A549 (cell line): ENCODE results near the gene ZNF862. TPM values are rescaled to one million over a fixed set of nuclear protein-coding genes. Genes with fewer than 3 reads are reported as not detected.

ENCODE experiments used
- ATAC-seq, 2 experiments: fragments of 200-7000 bp in 1 of 2; fragments of >200 bp in 1 of 2; cut with Nextera tagmentation in 1 of 2; cut with Tn5 transposase in 1 of 2; 3 replicates each; pipeline versions ENCODE4 v1.8.0 to v1.9.1; 2018 to 2020; ENCODE audit warnings: mild to moderate bottlenecking in 1 of 2, moderate library complexity in 1 of 2
- CTCF ChIA-PET: fragments of 300-600 bp; sonication (Branson Sonifier 250); formaldehyde crosslinking; extraction: SDS; loops from one replicate; lab custom pipeline; 2021; ENCODE audit warnings: antibody characterized with exemption, inconsistent platforms; lab: Yijun Ruan, JAX
- POLR2A ChIA-PET: fragments of 350-600 bp; formaldehyde crosslinking; extraction: SDS; loops from one replicate; lab custom pipeline; 2021; ENCODE audit warnings: antibody characterized with exemption, inconsistent platforms; lab: Yijun Ruan, JAX
- DNase-seq, 2 experiments: peaks; one replicate each; pipeline versions ENCODE4 v3.0.0 to v3.0.0-alpha.2; 2011 to 2016; ENCODE audit warnings: low read depth in 1 of 2, low spot score in 1 of 2
- FAIRE-seq: peaks from 2 replicates; lab custom pipeline; 2011; peaks lifted over from hg19 to GRCh38; lab: Jason Lieb, UNC
- H3K27ac ChIP-seq, 2 experiments: fragments of >200 bp; sonication (Bioruptor Twin); formaldehyde crosslinking; 3 replicates each; pipeline ENCODE4 v1.5.1; 2016 to 2017
- H3K4me1 ChIP-seq: fragments of >200 bp; sonication (Bioruptor Twin); formaldehyde crosslinking; 3 replicates; pipeline ENCODE4 v1.6.1; 2016
- H3K4me2 ChIP-seq: fragments of >200 bp; sonication (Bioruptor Twin); formaldehyde crosslinking; 3 replicates; pipeline ENCODE4 v1.6.1; 2016
- H3K4me3 ChIP-seq: fragments of >200 bp; sonication (Bioruptor Twin); formaldehyde crosslinking; 3 replicates; pipeline ENCODE4 v1.5.1; 2016
- H3K9me3 ChIP-seq: fragments of >200 bp; sonication (Bioruptor Twin); formaldehyde crosslinking; 3 replicates; pipeline ENCODE4 v1.6.1; 2016
- BHLHE40 ChIP-seq: IDR thresholded peaks from 2 replicates; pipeline ENCODE4 v1.6.1; 2012; ENCODE audit warnings: low read depth, low read length, inconsistent platforms
- CBX2 ChIP-seq: fragments of 200-600 bp; sonication (generic); IDR thresholded peaks from 2 replicates; pipeline ENCODE4 v1.6.1; 2016; ENCODE audit warnings: low read depth, mild to moderate bottlenecking, borderline replicate concordance
- CHD2 ChIP-seq: fragments of 150-350 bp; IDR thresholded peaks from 2 replicates; pipeline ENCODE4 v1.6.1; 2014; ENCODE audit warnings: low read length; ENCODE audit not compliant: partially characterized antibody
- CTCF ChIP-seq: fragments of >200 bp; sonication (Bioruptor Twin); formaldehyde crosslinking; IDR thresholded peaks from 3 replicates; pipeline ENCODE4 v1.5.1; 2016
- FOXS1 ChIP-seq: fragments of 250-450 bp; sonication (Bioruptor Pico); IDR thresholded peaks from 2 replicates; pipeline ENCODE4 v1.5.0; 2020; ENCODE audit warnings: mild to moderate bottlenecking, moderate library complexity
- GATA3 ChIP-seq: IDR thresholded peaks from 2 replicates; pipeline ENCODE4 v1.6.1; 2012; ENCODE audit warnings: borderline replicate concordance
- HEYL ChIP-seq: fragments of 250-450 bp; sonication (Bioruptor Pico); IDR thresholded peaks from 2 replicates; pipeline ENCODE4 v1.8.0; 2021; ENCODE audit warnings: mild to moderate bottlenecking, moderate library complexity
- HOXB13 ChIP-seq: fragments of 250-450 bp; sonication (Bioruptor Pico); IDR thresholded peaks from 2 replicates; pipeline ENCODE4 v1.5.0; 2020; ENCODE audit warnings: low read depth, mild to moderate bottlenecking, moderate library complexity
- JUN ChIP-seq, 2 experiments: fragments of >200 bp; sonication (Bioruptor Twin); formaldehyde crosslinking; IDR thresholded peaks; 2 replicates in 1 of 2; 3 replicates in 1 of 2; pipeline ENCODE4 v1.6.1; 2016 to 2017
- KDM1A ChIP-seq: fragments of 200-600 bp; sonication (generic); IDR thresholded peaks from 2 replicates; pipeline ENCODE4 v1.6.1; 2016; ENCODE audit warnings: low read depth, mild to moderate bottlenecking
- MAZ ChIP-seq: fragments of 150-350 bp; IDR thresholded peaks from 2 replicates; pipeline ENCODE4 v1.6.1; 2014; ENCODE audit warnings: antibody characterized with exemption, low read depth, low read length, borderline replicate concordance
- POLR2A ChIP-seq: IDR thresholded peaks from 2 replicates; pipeline ENCODE4 v1.6.1; 2012; ENCODE audit warnings: mild to moderate bottlenecking, low read length
- RAD21 ChIP-seq, 2 experiments: fragments of >200 bp in 1 of 2; sonication (Bioruptor Twin) in 1 of 2; formaldehyde crosslinking in 1 of 2; IDR thresholded peaks in 1 of 2; conservative IDR thresholded peaks in 1 of 2; 2 replicates in 1 of 2; 3 replicates in 1 of 2; pipeline ENCODE4 v1.6.1; 2012 to 2018; ENCODE audit warnings: inconsistent platforms in 1 of 2
- RCOR1 ChIP-seq: fragments of 150-350 bp; IDR thresholded peaks from 2 replicates; pipeline ENCODE4 v1.6.1; 2014; ENCODE audit warnings: antibody characterized with exemption, low read length, low read depth
- RNF2 ChIP-seq: fragments of 200-600 bp; sonication (generic); IDR thresholded peaks from 2 replicates; pipeline ENCODE4 v1.6.1; 2016; ENCODE audit warnings: low read depth, mild to moderate bottlenecking, antibody characterized with exemption, moderate library complexity, borderline replicate concordance
- SMC3 ChIP-seq: fragments of >200 bp; sonication (Bioruptor Twin); formaldehyde crosslinking; IDR thresholded peaks from 3 replicates; pipeline ENCODE4 v1.6.1; 2018; ENCODE audit warnings: inconsistent platforms
- SREBF2 ChIP-seq: fragments of 450-650 bp; IDR thresholded peaks from 2 replicates; pipeline ENCODE4 v1.6.1; 2014; ENCODE audit warnings: mild to moderate bottlenecking, moderate library complexity
- TP53 ChIP-seq: fragments of 250-450 bp; sonication (Bioruptor Pico); IDR thresholded peaks from 2 replicates; pipeline ENCODE4 v1.5.0; 2021; ENCODE audit warnings: mild to moderate bottlenecking, moderate library complexity
- USF2 ChIP-seq: fragments of 450-650 bp; IDR thresholded peaks from 2 replicates; pipeline ENCODE4 v1.6.1; 2014; ENCODE audit warnings: antibody characterized with exemption
- ZSCAN20 ChIP-seq: fragments of 250-450 bp; sonication (Bioruptor Pico); IDR thresholded peaks from 2 replicates; pipeline ENCODE4 v1.8.0; 2022; ENCODE audit warnings: mild to moderate bottlenecking, moderate library complexity
- WGBS: methylation state at CpG from one replicate; pipeline ENCODE4 v1.1.6; 2017; ENCODE audit errors: missing lambda C conversion rate; 5-methylcytosine and 5-hydroxymethylcytosine counted together
- polyA plus RNA-seq, 4 experiments: library from polyadenylated mRNA; depleted of rRNA in 3 of 4; stranded (reverse); fragments of >200 nt; fragmentation: RNase III in 1 of 4; extraction: RNeasy Plus Mini Kit Qiagen cat#74134 plus additional on column Dnase treatment in 1 of 4; gene quantifications; 2 replicates in 3 of 4; 3 replicates in 1 of 4; pipeline ENCODE4 v1.2.3, GENCODE V29; 2011 to 2017
- TF ChIP-seq, protein P1 (sequence below): fragments of 150-350 bp; IDR thresholded peaks from 2 replicates; pipeline ENCODE4 v1.6.1; 2014; ENCODE audit warnings: low read depth, mild to moderate bottlenecking, low read length
- TF ChIP-seq, protein P2 (sequence below): fragments of >200 bp; sonication (Bioruptor Twin); formaldehyde crosslinking; IDR thresholded peaks from 3 replicates; pipeline ENCODE4 v1.6.1; 2016
- TF ChIP-seq, protein P3 (sequence below): IDR thresholded peaks from 2 replicates; pipeline ENCODE4 v1.6.1; 2012; ENCODE audit warnings: low read depth, borderline replicate concordance

The ZNF862 gene
- polyA plus RNA-seq, 2 of the 4 experiments (the other 2 are of a cell fraction): 3.9 to 8.0 TPM

DNA sequence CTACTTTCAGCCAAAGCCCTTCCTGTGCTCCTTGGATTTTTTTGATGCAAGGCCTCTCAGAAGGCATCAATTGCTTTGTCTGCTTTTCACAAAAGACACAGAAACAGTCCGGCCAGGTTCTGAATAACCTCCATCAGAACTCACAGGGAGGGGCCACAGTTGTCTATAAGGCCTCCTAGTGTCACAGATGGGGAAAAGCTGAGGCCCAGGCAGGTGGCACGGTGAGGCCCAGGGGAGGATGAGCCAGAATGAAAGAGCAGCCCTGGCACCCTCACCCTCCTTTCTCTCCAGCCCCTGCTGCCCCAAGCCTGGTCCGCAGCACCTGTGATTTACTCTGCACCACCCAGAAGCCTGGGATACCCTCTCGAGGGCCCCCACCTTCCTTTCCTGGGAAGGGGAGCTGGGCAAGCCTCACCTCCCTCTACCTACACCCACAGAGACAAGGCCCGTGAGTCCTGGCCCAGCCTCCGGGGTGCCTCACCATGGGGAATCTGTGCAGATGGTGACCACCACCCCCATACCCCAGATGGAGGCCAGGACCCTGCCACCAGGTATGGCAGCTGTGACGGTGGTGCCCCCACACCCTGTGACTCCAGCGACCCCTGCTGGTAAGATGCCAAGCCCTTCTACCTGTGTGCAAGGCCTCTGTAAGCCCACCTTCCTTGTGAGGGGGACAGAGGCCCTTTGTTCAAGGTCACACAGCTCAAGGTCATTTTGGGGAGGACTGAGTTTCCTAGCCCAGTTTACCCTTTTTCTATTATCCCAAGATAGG lies 38.6 kb upstream of the ZNF862 start:
- no peaks in the 10 kb centered on the region for H3K9me3 ChIP-seq
- ChIA-PET CTCF (interaction anchor here (1.0 to 2.3 kb wide), 6 partner anchors 9 to 137 kb away, joined by 3 to 10 read pairs (median 4); no protein-coding TSS in a partner anchor), POLR2A (no interaction called here)
- 51% methylated on average over 6 of the region's 8 CpGs for WGBS
- peak in 1 of 2 experiments; percentile 40; a peak in 3 of 6 replicates for ATAC-seq
- no peak for TF ChIP-seq SMC3
- TF ChIP-seq RNF2: no peak
- TF ChIP-seq SREBF2: no peak
- no peak for TF ChIP-seq GATA3
- TF ChIP-seq, protein P1, sequence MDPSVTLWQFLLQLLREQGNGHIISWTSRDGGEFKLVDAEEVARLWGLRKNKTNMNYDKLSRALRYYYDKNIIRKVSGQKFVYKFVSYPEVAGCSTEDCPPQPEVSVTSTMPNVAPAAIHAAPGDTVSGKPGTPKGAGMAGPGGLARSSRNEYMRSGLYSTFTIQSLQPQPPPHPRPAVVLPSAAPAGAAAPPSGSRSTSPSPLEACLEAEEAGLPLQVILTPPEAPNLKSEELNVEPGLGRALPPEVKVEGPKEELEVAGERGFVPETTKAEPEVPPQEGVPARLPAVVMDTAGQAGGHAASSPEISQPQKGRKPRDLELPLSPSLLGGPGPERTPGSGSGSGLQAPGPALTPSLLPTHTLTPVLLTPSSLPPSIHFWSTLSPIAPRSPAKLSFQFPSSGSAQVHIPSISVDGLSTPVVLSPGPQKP: no peak
- no peak for TF ChIP-seq POLR2A
- TF ChIP-seq RAD21 (conservative IDR thresholded peaks at IDR 0.05 in 1 of 2, IDR thresholded peaks at IDR 0.05 in 1 of 2): peak; percentile 30 to 47; a peak in 2 of 5 replicates
- peak; percentile 25; the same call in 1 of the 3 replicates for TF ChIP-seq CTCF
- FAIRE-seq: no peak
- H3K4me1 ChIP-seq: no peaks in the 10 kb centered on the region
- H3K4me3 ChIP-seq: no peak overlapping the region
- peak in 1 of 2 experiments; percentile 22 for DNase-seq
- no peak overlapping the region for H3K4me2 ChIP-seq
- no peak overlapping the region for H3K27ac ChIP-seq

DNA sequence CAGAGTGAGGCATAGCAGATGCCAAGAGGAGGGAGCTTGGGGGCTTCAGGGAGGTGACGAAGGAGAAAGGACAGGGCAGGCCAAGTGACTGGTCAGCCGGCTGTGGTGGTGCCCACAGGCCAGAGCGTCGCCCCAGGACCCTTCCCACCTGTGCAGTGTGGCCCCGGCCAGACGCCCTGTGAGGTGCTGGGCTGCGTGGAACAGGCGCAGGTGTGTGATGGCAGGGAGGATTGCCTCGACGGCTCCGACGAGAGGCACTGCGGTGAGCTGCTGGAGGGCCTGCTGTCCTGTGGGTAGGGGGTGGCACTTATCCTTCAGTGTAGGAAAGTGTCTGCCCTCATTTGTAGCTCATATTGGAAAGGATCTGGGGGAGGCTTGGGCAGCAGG lies 38.0 kb upstream of the ZNF862 start:
- TF ChIP-seq CHD2: no peak
- TF ChIP-seq, all 56 proteins: peak for 0
- Histone ChIP-seq H3K4me2 (no peak overlapping the region), H3K9me3 (no peaks in the 10 kb centered on the region), H3K4me1 (no peaks in the 10 kb centered on the region), H3K27ac (no peak overlapping the region), H3K4me3 (no peak overlapping the region)
- DNase-seq: no peak
- no peak for FAIRE-seq
- ChIA-PET POLR2A (no interaction called here), CTCF (interaction anchor here (1.0 to 2.3 kb wide), 5 partner anchors 9 to 58 kb away, joined by 3 to 10 read pairs (median 4); no protein-coding TSS in a partner anchor)
- WGBS: 87% methylated on average over 8 of the region's 13 CpGs
- ATAC-seq: no peak

- H3K9me3 ChIP-seq: no peaks in the 10 kb centered on the region
- H3K27ac ChIP-seq: no peak overlapping the region
- 84% methylated on average over 2 of the region's 2 CpGs for WGBS
- CTCF ChIA-PET: interaction anchor here (0.7 to 2.3 kb wide), 2 partner anchors 15 to 59 kb away, joined by 3 to 10 read pairs; no protein-coding TSS in a partner anchor
- TF ChIP-seq JUN (IDR thresholded peaks at IDR 0.05) (no peak), KDM1A (no peak), HEYL (no peak), HOXB13 (CRISPR knock-in tag) (no peak), RCOR1 (no peak), GATA3 (no peak), BHLHE40 (no peak), MAZ (no peak), TP53 (CRISPR knock-in tag) (no peak), FOXS1 (CRISPR knock-in tag) (no peak), RAD21 (conservative IDR thresholded peaks at IDR 0.05 in 1 of 2, IDR thresholded peaks at IDR 0.05 in 1 of 2) (no peak), ZSCAN20 (CRISPR knock-in tag) (no peak), CBX2 (no peak), USF2 (no peak)
- TF ChIP-seq, protein P2, sequence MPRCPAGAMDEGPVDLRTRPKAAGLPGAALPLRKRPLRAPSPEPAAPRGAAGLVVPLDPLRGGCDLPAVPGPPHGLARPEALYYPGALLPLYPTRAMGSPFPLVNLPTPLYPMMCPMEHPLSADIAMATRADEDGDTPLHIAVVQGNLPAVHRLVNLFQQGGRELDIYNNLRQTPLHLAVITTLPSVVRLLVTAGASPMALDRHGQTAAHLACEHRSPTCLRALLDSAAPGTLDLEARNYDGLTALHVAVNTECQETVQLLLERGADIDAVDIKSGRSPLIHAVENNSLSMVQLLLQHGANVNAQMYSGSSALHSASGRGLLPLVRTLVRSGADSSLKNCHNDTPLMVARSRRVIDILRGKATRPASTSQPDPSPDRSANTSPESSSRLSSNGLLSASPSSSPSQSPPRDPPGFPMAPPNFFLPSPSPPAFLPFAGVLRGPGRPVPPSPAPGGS: no peak
- TF ChIP-seq, protein P3, sequence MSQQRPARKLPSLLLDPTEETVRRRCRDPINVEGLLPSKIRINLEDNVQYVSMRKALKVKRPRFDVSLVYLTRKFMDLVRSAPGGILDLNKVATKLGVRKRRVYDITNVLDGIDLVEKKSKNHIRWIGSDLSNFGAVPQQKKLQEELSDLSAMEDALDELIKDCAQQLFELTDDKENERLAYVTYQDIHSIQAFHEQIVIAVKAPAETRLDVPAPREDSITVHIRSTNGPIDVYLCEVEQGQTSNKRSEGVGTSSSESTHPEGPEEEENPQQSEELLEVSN: no peak
- TF ChIP-seq, protein P1: no peak
- no peaks in the 10 kb centered on the region for H3K4me1 ChIP-seq
- ATAC-seq: no peak
- no peak for DNase-seq
- no peak overlapping the region for H3K4me2 ChIP-seq
- FAIRE-seq: no peak
- H3K4me3 ChIP-seq: no peak overlapping the region
- POLR2A ChIA-PET: no interaction called here
Observed at GRCh38 chr7:149801002-149801566, 37.1 kb upstream of the ZNF862 start.
